SH-SY5Y (cell line): ENCODE measurements around the gene SLC35D3.

Source experiments
- GATA2 ChIP-seq: IDR thresholded peaks from 2 replicates; pipeline ENCODE4 v1.6.1; 2011; ENCODE audit warnings: mild to moderate bottlenecking, low read depth, low read length
- GATA3 ChIP-seq: IDR thresholded peaks from 2 replicates; pipeline ENCODE4 v1.6.1; 2011; ENCODE audit warnings: low read depth, mild to moderate bottlenecking, low read length, moderate library complexity

The SLC35D3 gene

GRCh38 chr6:136921936-136922684, at the start of gene SLC35D3:
Gene SLC35D3, plus strand, starts transcription at chr6:136922301. Its CDS starts 128 bp downstream, at chr6:136922429.
- no peak for TF ChIP-seq GATA2
- no peak for TF ChIP-seq GATA3

- no peak for TF ChIP-seq GATA3
- no peak for TF ChIP-seq GATA2
These were observed 48.4 kb upstream of the SLC35D3 start for GRCh38 chr6:136873748-136874147.

- no peak for TF ChIP-seq GATA3
- TF ChIP-seq GATA2, result no peak
These were observed 41.2 kb upstream of the SLC35D3 start for GRCh38 chr6:136880748-136881460.

- TF ChIP-seq GATA3 (no peak), GATA2 (no peak)
These were observed 36.0 kb upstream of the SLC35D3 start for GRCh38 chr6:136886091-136886490.

- TF ChIP-seq GATA2, result no peak
These were observed 34.1 kb upstream of the SLC35D3 start for GRCh38 chr6:136887953-136888352.

- TF ChIP-seq GATA2 (no peak), GATA3 (no peak)
These were observed 32.6 kb upstream of the SLC35D3 start for GRCh38 chr6:136889271-136890193.

- TF ChIP-seq GATA3 (no peak), GATA2 (no peak)
These were observed 31.8 kb upstream of the SLC35D3 start for GRCh38 chr6:136890194-136890839.

- no peak for TF ChIP-seq GATA3
- no peak for TF ChIP-seq GATA2
These were observed 31.1 kb upstream of the SLC35D3 start for GRCh38 chr6:136890986-136891385.

- TF ChIP-seq GATA3, result no peak
These were observed 28.9 kb upstream of the SLC35D3 start for GRCh38 chr6:136893187-136893586.

- TF ChIP-seq GATA3 (no peak), GATA2 (no peak)
These were observed 26.2 kb upstream of the SLC35D3 start for GRCh38 chr6:136895901-136896300.

GRCh38 chr6:136897071-136897470, 25.0 kb upstream of the SLC35D3 start:
- TF ChIP-seq GATA2 (no peak), GATA3 (no peak)

GRCh38 chr6:136901212-136901784, 20.8 kb upstream of the SLC35D3 start:
- TF ChIP-seq GATA2, result no peak
- no peak for TF ChIP-seq GATA3

- TF ChIP-seq GATA3, result no peak
- no peak for TF ChIP-seq GATA2
These were observed 7.2 kb upstream of the SLC35D3 start for GRCh38 chr6:136914947-136915346.

- TF ChIP-seq GATA3 (no peak), GATA2 (no peak)
These were observed 3.4 kb upstream of the SLC35D3 start for GRCh38 chr6:136918706-136919105.
